Erythroblast (primary cell): ENCODE results near the gene IRX4.

ENCODE experiments used
- DNase-seq, 2 experiments: peaks; one replicate each; lab custom pipeline; 2025; lab: John Stamatoyannopoulos, UW
- GATA1 ChIP-seq: IDR thresholded peaks from 2 replicates; pipeline ENCODE4 v1.6.1; 2011; ENCODE audit warnings: low read depth, mild to moderate bottlenecking, control low read depth, low read length, moderate library complexity
- POLR2A ChIP-seq: IDR thresholded peaks from 2 replicates; pipeline ENCODE4 v1.6.1; 2011; ENCODE audit warnings: mild to moderate bottlenecking, low read length

Gene IRX4

GRCh38 chr5:1909346-1909985 lies 26.7 kb upstream of the IRX4 start:
- DNase-seq, result no peak
- TF ChIP-seq POLR2A, result no peak
- TF ChIP-seq GATA1, result no peak

- DNase-seq, result no peak
- TF ChIP-seq GATA1 (no peak), POLR2A (no peak)
These were observed 26.2 kb upstream of the IRX4 start for GRCh38 chr5:1908931-1909330.

GRCh38 chr5:1907616-1908015 lies 24.9 kb upstream of the IRX4 start:
- no peak for TF ChIP-seq POLR2A
- no peak for TF ChIP-seq GATA1
- no peak for DNase-seq

- DNase-seq, result no peak
- TF ChIP-seq POLR2A, result no peak
- no peak for TF ChIP-seq GATA1
These were observed 22.4 kb upstream of the IRX4 start for GRCh38 chr5:1905108-1905507.

DNA sequence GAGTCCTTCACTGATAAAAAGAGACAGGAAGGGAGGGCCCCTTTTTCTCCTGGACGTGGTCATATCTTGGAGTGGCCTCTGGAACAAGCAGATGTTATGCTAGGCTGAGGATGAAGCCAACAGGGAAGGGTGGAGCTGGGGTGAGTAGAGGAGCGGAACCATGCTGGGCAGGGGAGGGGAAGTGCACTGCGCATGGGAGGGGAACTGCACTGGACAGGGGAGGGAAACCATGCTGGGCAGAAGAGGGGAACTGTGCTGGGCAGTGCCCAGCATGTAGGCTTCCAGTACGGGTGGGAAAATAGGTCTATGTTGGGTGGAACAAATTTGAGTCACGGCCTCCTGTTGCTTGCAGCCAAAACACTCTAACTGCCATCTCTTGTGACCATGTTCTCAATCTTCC lies 19.3 kb upstream of the IRX4 start:
- TF ChIP-seq POLR2A (no peak), GATA1 (no peak)
- no peak for DNase-seq

DNA sequence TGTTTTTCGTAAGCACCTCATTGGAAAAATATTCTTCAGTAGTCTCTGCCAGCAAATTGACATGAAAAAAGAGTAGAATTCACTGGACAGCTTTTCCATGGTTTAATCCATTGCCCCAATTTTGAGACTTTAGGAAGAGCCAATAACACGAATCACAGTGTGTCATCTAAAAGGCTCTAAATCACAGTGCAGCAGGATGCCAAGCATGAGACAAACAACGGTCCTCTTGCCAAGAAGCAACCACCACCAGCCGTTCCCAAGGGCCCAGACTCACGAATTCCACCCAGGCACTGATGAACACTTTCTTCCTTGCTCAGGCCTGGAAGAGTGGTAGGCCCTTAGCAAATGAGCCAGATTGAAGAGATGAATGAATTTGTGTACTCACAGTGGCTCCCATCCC lies 18.3 kb upstream of the IRX4 start:
- TF ChIP-seq POLR2A, result no peak
- TF ChIP-seq GATA1, result no peak
- no peak for DNase-seq

- no peak for DNase-seq
- no peak for TF ChIP-seq GATA1
- TF ChIP-seq POLR2A, result no peak
These were observed 16.5 kb upstream of the IRX4 start for GRCh38 chr5:1899201-1899600.

- DNase-seq, result no peak
- no peak for TF ChIP-seq GATA1
These were observed 15.2 kb upstream of the IRX4 start for GRCh38 chr5:1897816-1898450.

DNA sequence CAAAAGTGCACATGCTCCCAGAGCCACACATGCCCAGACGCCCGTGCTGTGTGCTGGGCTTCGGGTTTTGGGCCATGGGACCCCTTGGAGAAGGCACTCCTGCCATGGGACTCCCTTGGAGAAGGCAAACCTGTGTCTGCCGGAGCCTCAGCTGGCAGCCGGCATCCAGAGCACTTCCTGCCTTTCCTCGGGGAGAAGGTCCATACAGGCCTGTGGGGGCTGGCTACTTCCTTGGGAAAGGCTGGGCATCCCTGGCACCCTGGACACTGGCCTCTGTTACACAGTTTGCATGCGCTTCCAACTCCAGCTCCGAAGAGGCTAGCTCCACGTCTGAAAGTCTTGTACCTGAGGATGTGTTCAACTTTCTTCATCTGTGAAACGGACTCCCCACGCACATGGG lies 14.7 kb upstream of the IRX4 start:
- TF ChIP-seq POLR2A (no peak), GATA1 (no peak)
- no peak for DNase-seq

GRCh38 chr5:1896602-1897376 lies 14.1 kb upstream of the IRX4 start:
- TF ChIP-seq GATA1, result no peak
- no peak for TF ChIP-seq POLR2A
- no peak for DNase-seq

- TF ChIP-seq GATA1 (no peak), POLR2A (no peak)
- no peak for DNase-seq
These were observed 13.2 kb upstream of the IRX4 start for GRCh38 chr5:1895739-1896420.

DNA sequence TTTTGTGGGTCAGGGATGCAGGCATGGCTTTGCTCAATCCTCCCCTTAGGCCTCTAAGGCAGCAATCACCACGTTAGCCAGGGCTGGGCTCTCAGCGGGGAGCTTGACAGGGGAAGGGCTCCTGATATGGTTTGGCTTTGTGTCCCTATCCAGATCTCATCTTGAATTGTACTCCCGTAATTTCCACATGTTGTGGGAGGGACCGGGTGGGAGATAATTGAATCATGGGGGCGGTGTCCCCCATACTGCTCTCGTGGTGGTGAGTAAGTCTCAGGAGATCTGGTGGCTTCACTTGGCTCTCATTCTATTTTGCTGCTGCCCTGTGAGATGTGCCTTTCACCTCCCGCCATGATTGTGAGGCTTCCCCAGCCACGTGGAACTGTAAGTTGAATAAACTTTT lies 11.5 kb upstream of the IRX4 start:
- TF ChIP-seq GATA1 (no peak), POLR2A (no peak)
- no peak for DNase-seq

GRCh38 chr5:1893754-1894153 lies 11.0 kb upstream of the IRX4 start:
- no peak for DNase-seq
- no peak for TF ChIP-seq GATA1
- TF ChIP-seq POLR2A, result no peak
